NOMO-1 (cell line): ENCODE measurements around the gene MYH13.
A peak's percentile ranks its signal among the peaks of the same experiment; 100 is the strongest.

ENCODE experiments used
- DNase-seq, 2 experiments: peaks; one replicate each; lab custom pipeline; 2025; ENCODE audit not compliant: unreplicated experiment in 2 of 2; lab: John Stamatoyannopoulos, UW

MYH13 gene

DNA sequence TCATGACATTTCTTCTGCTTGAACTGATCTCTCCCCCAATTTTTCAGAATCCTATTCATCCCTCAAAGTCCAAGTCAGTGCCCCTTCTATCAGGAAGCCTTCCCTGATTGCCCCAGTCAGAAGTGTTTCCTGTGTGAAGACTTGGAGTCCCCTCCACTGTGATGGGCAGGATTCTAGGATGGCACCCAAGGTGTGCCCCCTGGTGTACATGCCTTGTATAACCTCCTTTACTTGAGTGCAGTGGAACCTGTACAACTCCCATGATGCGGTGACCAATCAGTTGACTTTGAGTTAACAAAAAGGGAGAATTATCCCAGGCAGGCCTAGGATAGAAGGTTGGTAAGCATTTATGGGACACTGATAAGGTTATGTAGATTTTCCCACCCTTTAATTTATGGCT is 23.4 kb downstream of the MYH13 start:
- no peak for DNase-seq

DNA sequence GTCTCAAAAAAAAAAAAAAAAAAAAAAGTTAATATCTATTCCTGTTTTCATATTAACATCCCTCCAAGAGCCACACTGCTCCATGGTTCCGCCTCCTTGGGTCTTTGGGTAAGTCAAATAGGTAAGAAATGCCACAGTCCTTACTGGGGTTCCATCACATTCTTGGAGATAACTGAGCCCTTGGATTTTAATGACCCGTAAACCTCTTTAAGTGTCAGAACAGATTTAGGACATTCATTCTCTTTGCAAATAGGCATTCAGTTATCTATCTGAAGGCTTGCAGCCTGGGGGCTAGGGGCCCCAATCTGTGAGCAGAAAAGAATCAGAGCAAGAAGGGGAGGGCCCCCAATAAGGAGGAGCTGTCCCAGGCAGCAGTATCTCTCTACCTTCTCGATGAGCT is 28.0 kb downstream of the MYH13 start:
- no peak for DNase-seq

DNA sequence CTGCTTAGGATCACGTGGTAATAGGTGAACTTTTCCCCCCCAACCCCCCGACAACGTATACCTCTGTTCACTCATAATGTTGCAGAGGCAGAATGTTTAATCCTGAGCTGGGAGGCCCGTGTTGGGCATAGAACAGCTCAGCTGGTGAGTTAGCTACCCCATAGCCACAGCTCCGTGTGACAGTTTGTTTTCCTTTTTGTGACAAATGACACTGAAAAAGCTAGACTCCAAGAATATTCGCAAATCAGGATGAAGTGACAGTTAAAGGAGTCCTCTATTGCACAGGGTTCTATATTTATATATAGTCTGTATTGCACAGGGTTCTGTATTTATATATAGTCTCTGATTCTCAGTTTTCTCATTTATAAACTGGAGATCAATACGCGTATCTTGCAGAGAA is 33.8 kb downstream of the MYH13 start:
- DNase-seq: no peak

DNA sequence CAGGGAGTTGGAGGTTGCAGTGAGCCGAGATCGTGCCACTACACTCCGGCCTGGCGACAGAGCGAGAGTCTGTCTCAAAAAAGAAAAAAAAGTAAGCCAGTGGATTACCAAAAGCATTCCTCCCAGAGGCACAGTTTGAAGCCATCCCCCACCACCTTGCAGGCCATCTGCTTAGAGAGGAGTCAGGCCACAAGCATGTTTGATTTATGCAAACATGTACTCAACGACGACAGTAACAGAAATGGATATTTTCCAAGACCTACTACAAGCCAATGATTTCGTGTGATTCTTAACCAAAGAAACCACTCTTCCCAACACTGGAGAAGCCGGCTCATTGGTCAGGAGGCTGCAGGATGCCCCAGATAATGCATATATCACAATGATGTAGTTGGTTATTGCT is 34.8 kb downstream of the MYH13 start:
- no peak for DNase-seq

DNA sequence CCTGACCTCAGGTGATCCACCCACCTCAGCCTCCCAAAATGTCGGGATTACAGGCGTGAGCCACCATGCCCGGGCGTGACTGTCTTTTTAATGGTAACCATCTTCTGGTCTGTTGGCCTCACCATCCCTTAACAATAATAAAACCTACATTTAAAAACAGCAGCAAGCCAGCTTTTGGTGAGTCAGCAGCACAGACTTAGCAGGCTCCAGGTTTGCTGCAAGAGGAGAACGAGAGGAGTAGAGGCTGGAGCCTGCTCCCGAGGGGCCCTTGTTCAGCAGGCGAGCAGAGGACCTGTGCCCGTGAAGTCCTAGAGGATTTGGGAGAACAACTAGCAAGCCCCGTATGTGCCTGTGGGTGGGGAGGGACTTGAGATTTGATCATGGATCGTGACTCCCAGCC is 35.7 kb downstream of the MYH13 start:
- DNase-seq: no peak

DNA sequence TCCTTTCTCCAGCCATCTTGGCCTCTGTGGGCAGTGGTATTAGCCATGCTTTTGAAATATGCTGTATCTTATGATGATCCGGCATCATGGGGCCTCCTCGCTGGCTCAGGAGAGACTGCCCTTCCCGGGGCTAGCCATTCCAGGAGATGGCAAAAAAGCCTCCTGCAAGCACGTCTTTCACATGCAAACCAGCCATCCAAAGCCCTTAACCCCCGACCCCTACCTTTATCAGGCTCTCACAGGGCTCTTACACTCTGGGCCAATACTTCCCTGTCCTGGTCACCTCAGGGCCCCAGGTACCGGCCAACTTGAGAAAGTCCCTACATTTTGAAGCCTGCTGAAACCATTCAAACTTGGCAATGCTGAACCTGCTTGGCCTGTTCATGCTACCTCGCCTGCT is 36.4 kb downstream of the MYH13 start:
- no peak for DNase-seq

DNA sequence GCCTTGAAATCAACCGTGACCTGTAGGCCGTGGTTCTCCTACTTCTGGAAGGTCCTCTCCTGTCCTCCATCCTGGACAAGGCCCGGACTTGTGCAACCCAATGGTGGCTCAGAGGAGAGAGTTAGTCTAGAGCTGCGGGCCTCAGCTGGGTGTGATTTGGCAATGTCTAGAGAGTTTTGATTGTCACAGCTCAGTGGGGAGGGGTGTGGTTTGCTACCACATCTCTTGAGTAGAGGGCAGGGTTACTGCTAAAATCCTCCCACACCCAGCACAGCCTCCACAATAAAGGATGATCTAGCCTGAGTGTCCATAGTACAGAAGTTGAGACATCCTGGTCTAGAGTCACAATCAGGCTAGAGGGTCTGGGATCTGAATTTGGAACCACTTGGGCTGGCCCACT is 40.3 kb downstream of the MYH13 start:
- DNase-seq: no peak

DNA sequence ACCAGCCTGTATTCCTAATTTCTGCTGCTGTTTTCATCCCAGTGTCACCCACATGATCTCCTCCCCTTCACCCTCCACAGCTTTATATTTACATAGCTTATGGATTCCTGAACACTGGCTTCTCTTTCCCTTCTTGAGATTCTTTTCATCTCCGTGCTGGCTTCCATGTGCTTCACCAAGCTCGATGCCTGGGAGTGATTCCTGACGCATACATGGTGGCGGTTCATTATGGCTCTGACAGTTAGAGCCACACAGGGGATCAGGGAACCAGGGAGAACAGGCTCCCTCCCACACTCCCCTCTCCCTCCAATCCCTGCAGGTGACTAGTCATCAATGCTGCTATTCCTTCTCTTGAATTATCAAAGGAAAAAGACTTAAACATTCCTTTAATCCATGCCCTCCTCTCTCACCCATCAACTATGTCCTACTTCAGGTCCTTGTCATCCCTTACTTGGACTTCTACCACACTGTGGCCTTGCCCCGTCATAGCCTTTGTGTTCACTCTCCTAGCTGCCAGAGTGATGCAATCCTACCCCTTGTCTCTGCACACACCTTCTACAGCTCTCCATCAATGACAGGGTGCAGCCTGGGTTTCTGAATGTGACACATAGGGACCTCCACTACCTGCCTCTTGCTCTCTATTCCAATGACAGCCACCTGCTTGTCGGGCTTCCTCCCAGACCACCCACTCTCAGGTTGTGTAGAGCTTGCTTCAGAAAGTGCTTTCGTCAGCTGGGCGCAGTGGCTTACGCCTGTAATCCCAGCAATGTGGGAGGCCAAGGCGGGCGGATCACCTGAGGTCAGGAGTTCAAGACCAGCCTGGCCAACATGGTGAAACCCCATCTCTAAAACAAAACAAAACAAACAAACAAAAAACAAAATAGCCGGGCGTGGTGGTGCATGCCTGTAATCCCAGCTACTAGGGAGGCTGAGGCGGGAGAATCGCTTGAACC is 43.6 kb downstream of the MYH13 start:
- DNase-seq: no peak

DNA sequence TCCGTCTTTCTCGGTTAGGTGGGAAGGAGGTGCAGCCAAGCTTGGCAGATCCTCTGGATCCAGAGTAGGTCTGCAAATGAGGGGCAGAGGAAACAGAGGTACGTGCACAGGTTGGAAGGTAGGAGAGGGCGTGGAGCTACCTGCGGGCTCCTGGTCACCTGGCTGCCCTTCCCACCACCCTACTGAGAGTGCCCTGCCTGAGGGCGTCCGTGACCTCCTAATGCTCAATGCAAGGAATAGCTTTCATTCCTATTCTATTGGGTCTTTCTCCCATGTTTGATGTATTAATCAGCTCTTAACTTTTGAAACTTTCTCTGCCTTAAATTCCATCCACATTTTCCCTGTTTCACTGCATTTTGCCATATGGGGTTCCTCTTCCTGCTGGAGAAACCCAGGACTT is 44.6 kb downstream of the MYH13 start:
- DNase-seq: no peak

DNA sequence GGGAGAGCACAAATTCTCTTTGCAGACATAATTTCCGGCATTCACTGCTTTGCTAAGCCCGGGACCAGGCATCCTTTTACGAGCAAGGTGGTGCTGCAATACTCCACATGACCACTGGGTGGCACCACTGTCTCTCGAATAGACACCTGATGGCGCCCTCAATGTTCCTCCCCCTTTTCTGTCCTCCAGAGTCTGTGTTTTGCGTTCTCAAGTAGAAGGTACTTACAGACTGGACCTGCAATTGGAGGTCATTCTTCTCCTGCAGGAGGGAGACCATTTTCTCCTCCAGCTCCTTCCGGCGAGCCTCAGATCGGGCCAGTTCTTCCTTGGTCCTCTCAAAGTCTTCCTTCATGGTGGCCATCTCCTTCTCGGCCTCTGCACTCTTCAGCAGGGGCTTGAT is 45.2 kb downstream of the MYH13 start:
- peak; percentile 55 to 74 for DNase-seq

DNA sequence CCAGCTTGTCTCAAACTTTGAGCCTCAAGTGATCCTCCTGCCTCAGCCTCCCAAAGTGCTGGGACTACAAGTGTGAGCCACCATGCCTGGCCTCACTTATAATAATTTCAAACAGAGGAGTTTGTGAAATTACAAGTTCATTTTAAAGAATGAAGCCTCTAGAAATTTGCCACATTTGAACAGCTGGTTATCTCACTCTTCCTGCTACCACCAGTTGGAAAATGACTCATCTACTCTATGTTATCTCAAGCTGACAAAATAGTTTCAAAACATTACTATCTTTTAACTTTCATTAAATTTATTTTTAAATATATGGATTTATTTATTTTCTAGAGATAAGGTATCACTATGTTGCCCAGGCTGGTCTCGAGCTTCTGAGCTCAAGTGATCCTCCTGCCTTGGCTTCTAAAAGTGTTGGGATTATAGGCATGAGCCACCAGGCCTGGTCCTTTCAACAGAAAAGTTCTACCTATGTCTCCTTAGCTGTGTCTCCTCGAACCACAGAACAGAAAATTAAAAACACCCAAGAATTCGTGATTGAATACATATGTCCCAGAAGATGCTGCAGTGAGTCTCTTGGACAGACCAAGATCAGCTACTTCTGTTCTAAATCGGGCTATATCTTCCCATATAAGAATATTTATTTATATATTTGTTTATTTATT is 47.6 kb downstream of the MYH13 start:
- DNase-seq: no peak

DNA sequence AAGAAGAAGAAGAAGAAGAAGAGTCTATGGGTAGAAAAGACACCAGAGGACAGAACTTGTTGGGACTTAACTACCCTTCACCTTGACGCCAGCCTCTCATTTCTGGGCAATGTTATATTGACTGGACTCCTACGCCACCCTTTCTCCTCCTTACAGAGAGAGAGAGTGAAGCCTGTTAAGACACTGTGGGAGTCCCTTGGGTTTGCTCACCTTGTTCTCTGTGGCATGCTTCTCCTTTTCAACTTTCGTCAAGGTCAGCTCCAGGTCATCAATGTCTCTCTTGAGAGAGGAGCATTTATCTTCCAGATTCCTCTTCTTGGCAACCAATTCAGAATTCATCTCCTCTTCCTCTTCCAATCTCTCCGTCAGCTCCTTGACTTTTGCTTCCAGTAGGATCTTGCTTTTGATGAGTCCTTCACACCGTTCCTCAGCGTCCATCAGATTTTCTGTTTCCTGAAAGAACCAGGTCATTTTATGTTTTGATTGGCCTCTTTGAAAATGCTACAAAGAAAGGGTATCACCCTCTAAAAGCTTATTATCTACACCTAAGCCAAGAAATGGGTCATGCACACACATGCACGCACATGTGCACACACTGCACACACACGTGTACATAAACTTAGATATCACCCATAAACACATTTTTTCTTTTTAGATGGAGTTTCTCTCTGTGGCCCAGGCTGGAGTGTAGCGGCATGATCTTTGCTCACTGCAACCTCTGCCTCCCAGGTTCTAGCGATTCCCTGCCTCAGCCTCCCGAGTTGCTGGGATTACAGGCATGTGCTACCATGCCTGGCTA is 48.8 kb downstream of the MYH13 start:
- DNase-seq: no peak

DNA sequence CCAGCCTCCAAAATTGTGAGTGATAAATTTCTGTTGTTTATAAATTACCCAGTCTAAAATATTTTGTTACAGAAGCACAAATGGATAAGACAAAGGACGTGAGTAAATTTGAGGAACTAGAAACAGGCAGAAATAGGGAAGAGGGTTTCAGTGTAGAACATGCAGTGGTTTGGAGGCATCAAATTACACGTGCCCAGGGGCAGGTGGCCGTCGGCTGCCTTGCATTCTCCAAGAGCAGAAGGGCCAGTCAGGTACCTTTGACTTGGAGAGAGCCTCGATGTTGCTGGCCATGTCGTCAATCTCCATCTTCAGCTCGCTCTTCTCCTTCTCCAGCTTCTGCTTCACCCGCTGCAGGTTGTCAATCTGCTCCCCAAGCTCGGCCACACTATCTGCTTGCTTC is 54.3 kb downstream of the MYH13 start:
- peak; percentile 9 to 69 for DNase-seq

DNA sequence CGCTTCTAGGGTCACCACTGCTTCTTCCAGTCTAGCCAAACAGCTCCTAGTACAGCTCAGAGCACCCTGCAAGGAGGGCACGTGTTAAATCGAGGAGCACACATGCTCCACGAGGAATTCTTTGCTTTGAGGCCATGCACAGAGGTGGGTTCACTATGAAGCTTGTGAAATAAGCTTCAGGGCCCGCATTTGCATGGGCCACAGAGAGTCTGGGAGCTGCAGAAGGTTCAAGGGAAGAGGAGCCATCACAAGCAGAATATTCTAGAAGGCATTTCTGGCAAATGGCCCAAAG is 55.3 kb downstream of the MYH13 start:
- no peak for DNase-seq

DNA sequence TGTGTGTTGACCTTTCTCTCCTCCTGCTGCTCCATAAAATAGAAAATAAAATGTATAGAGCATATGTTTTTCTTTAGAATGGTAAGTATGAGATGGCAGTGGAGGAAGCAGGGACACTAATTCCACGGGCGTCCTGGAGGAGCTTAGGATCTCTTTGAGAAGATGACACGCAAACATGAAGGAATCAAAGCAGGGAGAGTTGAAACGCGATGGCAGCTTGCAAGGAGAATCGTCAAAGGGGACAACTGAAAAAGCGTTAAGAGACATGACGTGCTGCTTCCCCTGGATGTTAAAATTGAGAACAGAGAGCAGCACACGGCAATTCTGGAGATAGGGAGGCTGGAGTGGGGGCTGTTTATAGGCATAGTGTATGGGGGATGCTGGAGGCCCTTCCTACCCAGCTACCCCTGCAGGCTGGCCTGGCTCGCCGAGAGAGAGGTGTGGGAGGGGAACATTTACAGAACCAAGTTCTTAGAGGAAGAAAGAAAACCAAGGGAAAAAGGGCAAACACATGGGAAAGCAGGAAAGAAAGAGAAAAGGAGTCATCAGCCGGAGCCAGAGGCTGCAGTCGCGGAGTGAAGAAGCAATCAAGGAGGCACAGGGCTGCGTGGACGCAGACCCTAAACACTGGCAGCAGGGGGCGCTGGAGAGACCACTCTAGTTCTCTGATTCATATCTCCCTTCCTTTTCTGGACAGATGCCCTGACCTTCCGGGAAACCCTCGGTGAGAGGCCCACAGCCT is 55.8 kb downstream of the MYH13 start:
- peak in 1 of 2 experiments; percentile 40 for DNase-seq

DNA sequence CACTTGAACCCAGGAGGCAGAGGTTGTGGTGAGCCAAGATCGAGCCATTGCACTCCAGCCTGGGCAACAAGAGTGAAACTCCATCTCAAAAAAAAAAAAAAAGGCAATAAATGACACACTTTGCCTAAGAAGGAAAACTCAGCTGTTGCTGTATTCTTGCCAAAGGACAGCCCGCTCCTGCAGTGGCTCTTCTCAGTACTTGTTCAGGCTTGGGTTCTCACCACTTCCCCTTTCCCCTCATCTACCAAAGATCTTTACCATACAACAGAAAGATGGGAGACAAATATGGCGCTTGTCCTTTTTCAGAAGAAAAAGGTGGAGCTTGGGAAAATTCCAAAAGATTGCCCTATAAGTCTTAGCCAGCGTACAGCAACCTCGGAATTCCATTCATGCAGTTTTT is 58.5 kb downstream of the MYH13 start:
- DNase-seq: peak in 1 of 2 experiments; percentile 16

DNA sequence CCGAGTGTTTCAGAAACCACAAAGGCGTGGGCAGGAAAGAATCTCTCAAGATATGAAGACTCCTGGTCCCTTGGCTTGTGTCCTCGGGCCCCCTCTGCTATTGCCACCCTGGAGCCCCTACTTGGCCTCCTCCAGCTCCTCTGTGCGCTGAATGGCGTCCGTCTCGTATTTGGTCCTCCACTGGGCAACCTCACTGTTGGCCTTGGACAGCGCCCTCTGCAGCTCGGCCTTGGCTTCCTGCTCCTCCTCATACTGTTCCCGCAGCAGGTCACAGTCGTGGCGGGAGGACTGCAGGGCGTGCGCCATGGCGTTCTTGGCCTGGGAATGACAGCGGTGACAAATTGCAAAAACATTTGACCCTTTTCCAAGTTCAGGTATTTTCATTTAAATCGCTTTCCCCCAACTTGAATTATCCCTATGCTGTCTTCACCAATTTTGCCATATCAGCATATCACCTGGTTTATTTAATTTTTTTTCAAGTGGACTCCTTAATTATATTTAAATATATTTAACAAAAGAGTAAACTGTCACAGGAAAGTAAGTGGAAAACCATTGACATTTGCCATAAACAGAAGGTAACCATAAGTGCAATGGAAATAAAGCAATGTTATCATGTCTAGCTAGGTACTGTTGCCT is 59.7 kb downstream of the MYH13 start:
- DNase-seq: no peak

DNA sequence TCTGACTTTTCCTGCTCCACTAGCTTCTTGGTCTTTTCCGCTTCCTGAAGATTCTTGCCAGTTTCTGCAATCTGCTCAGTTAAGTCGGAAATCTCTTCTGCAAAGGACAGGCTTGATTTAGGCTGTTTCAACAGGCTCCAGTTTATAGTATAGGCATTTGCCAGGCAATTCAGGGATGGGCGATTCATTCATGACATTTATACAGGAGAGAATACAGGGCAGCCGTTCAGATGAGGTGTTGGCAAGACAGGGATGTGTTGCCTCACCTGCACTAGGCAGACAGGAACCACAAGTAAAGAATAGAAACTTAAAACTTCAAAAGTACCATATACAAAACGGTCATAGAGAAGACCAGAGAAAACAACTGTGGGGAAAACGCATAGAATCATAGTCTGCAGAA is 61.7 kb downstream of the MYH13 start:
- no peak for DNase-seq

DNA sequence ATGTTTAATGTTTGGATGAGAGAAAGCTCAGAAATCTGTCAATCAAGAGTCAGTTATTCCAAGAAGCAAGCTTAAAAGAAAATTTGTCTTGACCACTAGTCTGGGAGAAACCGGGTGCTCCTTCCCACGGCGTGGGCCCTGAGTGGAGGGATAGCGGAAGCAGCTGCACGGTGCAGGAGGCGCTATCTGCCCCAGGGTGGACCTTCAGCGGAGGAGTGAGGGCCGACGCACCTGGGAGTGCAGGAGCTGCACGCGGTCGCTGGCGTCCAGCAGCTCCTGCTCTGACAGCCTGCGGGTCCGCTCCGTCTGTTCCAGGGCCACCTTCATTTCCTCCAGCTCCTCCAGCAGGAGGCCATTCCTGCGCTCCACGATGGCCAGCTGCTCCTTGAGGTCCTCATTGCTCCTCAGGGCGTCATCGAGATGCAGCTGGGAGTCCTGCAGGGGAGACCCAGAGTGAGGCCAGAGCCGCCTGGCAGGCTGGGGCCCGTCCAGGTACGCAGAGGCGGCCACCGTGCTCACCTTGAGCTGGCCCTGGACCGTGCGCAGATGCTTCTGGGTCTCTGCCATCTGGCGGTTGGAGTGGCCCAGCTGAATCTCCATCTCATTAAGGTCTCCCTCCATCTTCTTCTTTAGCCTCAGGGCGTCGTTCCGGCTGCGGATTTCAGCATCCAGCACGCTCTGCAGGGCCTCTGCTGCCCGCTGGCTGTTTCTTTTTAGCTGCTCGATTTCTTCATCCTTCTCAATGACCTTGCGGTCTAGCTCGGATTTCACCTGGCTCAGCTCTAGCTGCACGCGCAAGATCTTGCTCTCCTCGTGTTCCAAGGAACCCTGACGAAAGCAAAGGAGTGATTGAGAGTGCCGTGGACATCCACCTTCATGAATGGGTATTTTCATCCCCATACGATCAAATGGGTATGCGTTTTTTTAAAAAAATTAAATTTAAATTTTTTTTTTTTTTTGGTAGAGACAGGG is 63.5 kb downstream of the MYH13 start:
- DNase-seq: no peak
